GM18519 (cell line): Measurements from ENCODE around the gene PROSER3.

Experiments
- ATAC-seq: cut with Tn5 transposase; IDR thresholded peaks from one replicate; pipeline ENCODE4 v1.9.1; 2021; ENCODE audit warnings: mild to moderate bottlenecking, moderate library complexity; ENCODE audit not compliant: unreplicated experiment, low FRiP score

The PROSER3 gene

GRCh38 chr19:35736913-35737886 lies 20.8 kb upstream of the PROSER3 start:
- ATAC-seq: no peak

- ATAC-seq: no peak
These were observed 19.7 kb upstream of the PROSER3 start for GRCh38 chr19:35738021-35738886.

- ATAC-seq: no peak
These were observed 19.1 kb upstream of the PROSER3 start for GRCh38 chr19:35738887-35739229.

GRCh38 chr19:35739275-35740107 lies 18.5 kb upstream of the PROSER3 start:
- ATAC-seq: no peak

GRCh38 chr19:35740108-35740422 lies 17.9 kb upstream of the PROSER3 start:
- ATAC-seq: peak; percentile 20

- ATAC-seq: peak; percentile 39
These were observed 17.4 kb upstream of the PROSER3 start for GRCh38 chr19:35740423-35741202.

- ATAC-seq: no peak
These were observed 16.8 kb upstream of the PROSER3 start for GRCh38 chr19:35741203-35741515.

GRCh38 chr19:35742121-35742724 lies 15.8 kb upstream of the PROSER3 start, which contains the start of gene IGFLR1:
Gene IGFLR1 (minus strand): TSS chr19:35742452. CDS start chr19:35741180, 1,272 bp downstream.
- no peak for ATAC-seq

GRCh38 chr19:35743640-35744429 lies 14.1 kb upstream of the PROSER3 start:
- ATAC-seq: no peak

GRCh38 chr19:35744430-35745327 lies 13.3 kb upstream of the PROSER3 start:
- no peak for ATAC-seq

- ATAC-seq: peak; percentile 31
These were observed 12.5 kb upstream of the PROSER3 start, which contains the start of the genes PSENEN and U2AF1L4 for GRCh38 chr19:35745328-35746086. Gene PSENEN (plus strand): TSS chr19:35745651. CDS start chr19:35745931, 280 bp downstream. Gene U2AF1L4 (minus strand): TSS chr19:35745418. CDS start chr19:35745391, 27 bp downstream.

- no peak for ATAC-seq
These were observed 11.9 kb upstream of the PROSER3 start for GRCh38 chr19:35746087-35746462.

GRCh38 chr19:35746531-35746930 lies 11.4 kb upstream of the PROSER3 start:
- ATAC-seq: no peak

GRCh38 chr19:35748106-35749020 lies 9.6 kb upstream of the PROSER3 start, which contains the start of gene LIN37:
Gene LIN37 (plus strand): TSS chr19:35748576. CDS start chr19:35748725, 149 bp downstream.
- ATAC-seq: peak; percentile 54

GRCh38 chr19:35750167-35750566 lies 7.8 kb upstream of the PROSER3 start:
- ATAC-seq: no peak
